ENCODE results near the gene FBLN7. TPM values are rescaled to one million over a fixed set of nuclear protein-coding genes. Genes with fewer than 3 reads are reported as not detected.
"Not testable (repeated sequence)": the region's sequence is repeated elsewhere in the genome, so short reads cannot be mapped to it uniquely, and the experiment has no call there.

FBLN7 gene
- total RNA-seq, 1 experiment from 2014 or later: 0.70 TPM

DNA sequence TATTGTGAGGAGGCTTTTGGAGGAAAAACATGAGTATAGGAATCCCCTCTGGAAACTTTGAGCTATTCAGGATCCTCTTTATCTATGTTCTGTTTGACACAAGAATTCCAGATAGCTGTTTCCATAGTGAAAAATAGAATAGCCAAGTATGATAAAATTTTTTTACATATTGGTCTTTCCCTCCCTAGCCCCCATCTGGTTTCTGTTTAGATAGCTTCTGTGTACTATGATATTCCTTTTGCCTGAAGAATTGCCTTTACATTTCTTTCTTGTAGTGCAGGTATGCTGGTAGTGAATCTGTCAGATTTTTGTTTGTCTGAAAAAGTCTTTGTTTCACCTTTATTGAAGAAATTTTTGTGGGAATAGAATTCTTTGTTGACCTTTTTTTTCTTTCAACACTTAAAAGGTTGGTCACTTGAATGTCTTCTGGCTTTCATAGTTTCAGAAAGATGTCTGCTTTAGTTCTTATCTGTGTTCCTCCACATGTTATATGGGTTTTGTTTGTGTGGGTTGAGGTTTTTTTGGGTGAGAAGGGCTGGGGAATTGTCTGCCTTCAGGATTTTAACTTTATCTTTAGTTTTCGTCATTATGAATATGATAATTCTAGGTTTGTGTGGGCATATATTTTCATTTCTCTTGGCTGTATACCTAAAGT lies 29.9 kb upstream of the FBLN7 start:
- POLR2A ChIA-PET (ENCODE audit: unreplicated experiment): no interaction called here
- Histone ChIP-seq H3K9me2 (ENCODE audit: insufficient read depth) (no peaks in the 10 kb centered on the region), H4K20me1 (ENCODE audit: insufficient read depth) (no peaks in the 10 kb centered on the region), H3K27me3 (ENCODE audit: insufficient read depth, low read depth) (no peaks in the 10 kb centered on the region), H3K4me3 (no peak overlapping the region), H3K9me3 (ENCODE audit: insufficient read depth, low read depth) (0 out of 2 replicates have a peak, but pooled peaks cover 4% of the 10 kb centered on the region), H3F3A (ENCODE audit: insufficient read depth, low read depth) (no peaks in the 10 kb centered on the region), H3K36me3 (ENCODE audit: low read depth) (peaks cover 62% of the 10 kb centered on the region), H3K79me2 (ENCODE audit: low read depth) (no peaks in the 10 kb centered on the region), H3K4me2 (no peak overlapping the region), H3K27ac (no peak overlapping the region), H3K4me1 (replicated peaks; ENCODE audit: insufficient read depth) (no peaks in the 10 kb centered on the region), H2AFZ (no peak overlapping the region)
- DNase-seq: no peak
- intact Hi-C loops (cut with micrococcal nuclease; ENCODE audit: unreplicated experiment): no loop called here
- no peak for TF ChIP-seq EZH2 (IDR thresholded peaks at IDR 0.05; ENCODE audit: low read depth)
- TF ChIP-seq, protein P1, sequence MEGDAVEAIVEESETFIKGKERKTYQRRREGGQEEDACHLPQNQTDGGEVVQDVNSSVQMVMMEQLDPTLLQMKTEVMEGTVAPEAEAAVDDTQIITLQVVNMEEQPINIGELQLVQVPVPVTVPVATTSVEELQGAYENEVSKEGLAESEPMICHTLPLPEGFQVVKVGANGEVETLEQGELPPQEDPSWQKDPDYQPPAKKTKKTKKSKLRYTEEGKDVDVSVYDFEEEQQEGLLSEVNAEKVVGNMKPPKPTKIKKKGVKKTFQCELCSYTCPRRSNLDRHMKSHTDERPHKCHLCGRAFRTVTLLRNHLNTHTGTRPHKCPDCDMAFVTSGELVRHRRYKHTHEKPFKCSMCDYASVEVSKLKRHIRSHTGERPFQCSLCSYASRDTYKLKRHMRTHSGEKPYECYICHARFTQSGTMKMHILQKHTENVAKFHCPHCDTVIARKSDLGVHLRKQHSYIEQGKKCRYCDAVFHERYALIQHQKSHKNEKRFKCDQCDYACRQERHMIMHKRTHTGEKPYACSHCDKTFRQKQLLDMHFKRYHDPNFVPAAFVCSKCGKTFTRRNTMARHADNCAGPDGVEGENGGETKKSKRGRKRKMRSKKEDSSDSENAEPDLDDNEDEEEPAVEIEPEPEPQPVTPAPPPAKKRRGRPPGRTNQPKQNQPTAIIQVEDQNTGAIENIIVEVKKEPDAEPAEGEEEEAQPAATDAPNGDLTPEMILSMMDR (conservative IDR thresholded peaks at IDR 0.05): no peak
- no TSS peak for BruUV-seq (replicated peaks)
- CTCF ChIA-PET: no interaction called here

DNA sequence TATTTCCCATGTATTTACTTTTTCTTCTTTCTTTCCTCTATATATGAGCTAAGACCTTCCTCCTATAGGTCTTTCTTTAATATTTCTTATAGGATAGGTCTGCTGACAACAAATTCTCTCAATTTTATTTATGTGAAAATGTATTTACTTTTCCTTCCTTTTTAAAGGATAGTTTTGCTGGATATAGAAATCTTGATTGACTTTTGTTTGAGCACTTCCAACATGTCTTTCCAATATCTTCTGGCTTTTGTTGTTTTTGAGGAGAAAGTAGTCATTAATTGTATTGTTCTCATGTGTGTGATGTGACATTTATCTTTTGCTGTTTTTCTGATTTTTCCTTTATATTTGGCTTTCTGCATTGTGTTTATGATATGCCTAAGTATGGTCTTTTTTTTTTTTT lies 28.9 kb upstream of the FBLN7 start:
- no peak overlapping the region for H3K4me3 ChIP-seq
- H3K79me2 ChIP-seq (ENCODE audit: low read depth): no peaks in the 10 kb centered on the region
- H3K9me2 ChIP-seq (ENCODE audit: insufficient read depth): no peaks in the 10 kb centered on the region
- no peaks in the 10 kb centered on the region for H3K27me3 ChIP-seq (ENCODE audit: insufficient read depth, low read depth)
- H3K9me3 ChIP-seq (ENCODE audit: insufficient read depth, low read depth): 0 out of 2 replicates have a peak, but pooled peaks cover 4% of the 10 kb centered on the region
- ChIA-PET POLR2A (ENCODE audit: unreplicated experiment) (no interaction called here), CTCF (interaction anchor here (0.6 kb wide), 1 partner anchor 212 kb away, joined by 4 read pairs; no protein-coding TSS in a partner anchor)
- H3K4me2 ChIP-seq: no peak overlapping the region
- no peaks in the 10 kb centered on the region for H3K4me1 ChIP-seq (replicated peaks; ENCODE audit: insufficient read depth)
- no peak for TF ChIP-seq EZH2 (IDR thresholded peaks at IDR 0.05; ENCODE audit: low read depth)
- TF ChIP-seq, protein P1 (conservative IDR thresholded peaks at IDR 0.05): no peak
- intact Hi-C loops (cut with micrococcal nuclease; ENCODE audit: unreplicated experiment): no loop called here
- H3K36me3 ChIP-seq (ENCODE audit: low read depth): peaks cover 54% of the 10 kb centered on the region
- H2AFZ ChIP-seq: no peak overlapping the region
- no peak for DNase-seq
- H3F3A ChIP-seq (ENCODE audit: insufficient read depth, low read depth): no peaks in the 10 kb centered on the region
- no peak overlapping the region for H3K27ac ChIP-seq
- no peaks in the 10 kb centered on the region for H4K20me1 ChIP-seq (ENCODE audit: insufficient read depth)
- BruUV-seq (replicated peaks): no TSS peak

DNA sequence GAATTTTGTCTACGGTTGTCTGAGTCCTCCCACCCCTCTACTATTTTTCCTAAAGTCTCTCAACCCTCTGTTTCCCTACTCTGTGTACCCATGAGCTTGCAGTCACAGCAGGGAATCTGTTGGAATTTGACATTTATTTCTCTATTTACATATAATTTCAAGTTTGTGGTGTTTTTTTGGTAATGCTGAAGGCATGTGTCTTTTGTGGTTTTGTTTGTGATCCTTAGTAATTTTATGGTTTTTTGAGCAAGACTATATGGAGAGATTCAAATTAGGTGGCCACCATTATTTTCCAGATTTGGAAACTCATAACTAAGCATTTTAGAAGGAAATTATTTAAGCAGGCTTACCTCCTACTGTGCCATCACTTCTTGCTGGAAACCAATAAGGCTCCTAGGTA lies 27.2 kb upstream of the FBLN7 start:
- no peak overlapping the region for H3K27ac ChIP-seq
- BruUV-seq (replicated peaks): no TSS peak
- no peaks in the 10 kb centered on the region for H3K9me2 ChIP-seq (ENCODE audit: insufficient read depth)
- TF ChIP-seq, protein P1 (conservative IDR thresholded peaks at IDR 0.05): no peak
- TF ChIP-seq EZH2 (IDR thresholded peaks at IDR 0.05; ENCODE audit: low read depth): no peak
- H3K36me3 ChIP-seq (ENCODE audit: low read depth): peaks cover 44% of the 10 kb centered on the region
- no peaks in the 10 kb centered on the region for H3K79me2 ChIP-seq (ENCODE audit: low read depth)
- H2AFZ ChIP-seq: no peak overlapping the region
- H4K20me1 ChIP-seq (ENCODE audit: insufficient read depth): no peaks in the 10 kb centered on the region
- no peaks in the 10 kb centered on the region for H3K4me1 ChIP-seq (replicated peaks; ENCODE audit: insufficient read depth)
- H3F3A ChIP-seq (ENCODE audit: insufficient read depth, low read depth): no peaks in the 10 kb centered on the region
- 0 out of 2 replicates have a peak, but pooled peaks cover 4% of the 10 kb centered on the region for H3K9me3 ChIP-seq (ENCODE audit: insufficient read depth, low read depth)
- H3K27me3 ChIP-seq (ENCODE audit: insufficient read depth, low read depth): no peaks in the 10 kb centered on the region
- H3K4me3 ChIP-seq: no peak overlapping the region
- ChIA-PET CTCF (no interaction called here), POLR2A (ENCODE audit: unreplicated experiment) (no interaction called here)
- no peak overlapping the region for H3K4me2 ChIP-seq
- intact Hi-C loops (cut with micrococcal nuclease; ENCODE audit: unreplicated experiment): no loop called here
- DNase-seq: no peak

DNA sequence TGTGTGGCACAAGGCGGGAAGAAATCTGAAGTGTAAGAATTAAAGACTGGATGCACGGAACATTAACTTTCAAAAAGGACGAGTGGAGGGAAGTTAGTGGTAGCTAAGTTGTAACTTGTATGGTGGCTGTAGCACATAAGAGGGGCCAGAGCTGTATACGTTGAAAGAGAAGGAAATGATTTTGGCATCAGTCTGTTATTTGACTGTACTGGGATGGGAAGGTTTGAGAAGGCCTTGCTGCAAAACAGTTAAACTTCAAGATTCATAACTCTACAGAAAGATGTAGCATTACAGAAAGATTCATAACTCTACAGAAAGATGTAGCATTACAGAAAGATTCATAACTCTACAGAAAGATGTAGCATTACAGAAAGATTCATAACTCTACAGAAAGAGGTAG lies 24.8 kb upstream of the FBLN7 start:
- H3K4me1 ChIP-seq (replicated peaks; ENCODE audit: insufficient read depth); H3K27me3 ChIP-seq (ENCODE audit: insufficient read depth, low read depth); CTCF ChIA-PET: not testable (repeated sequence)

More for the DNA sequence above, 24.8 kb upstream of the FBLN7 start:
- H3K79me2 ChIP-seq (ENCODE audit: low read depth); H3K9me2 ChIP-seq (ENCODE audit: insufficient read depth); H2AFZ ChIP-seq; H3K4me3 ChIP-seq; H3K27ac ChIP-seq; DNase-seq; intact Hi-C loops (cut with micrococcal nuclease; ENCODE audit: unreplicated experiment); H3K9me3 ChIP-seq (ENCODE audit: insufficient read depth, low read depth); POLR2A ChIA-PET (ENCODE audit: unreplicated experiment); H3K4me2 ChIP-seq; H4K20me1 ChIP-seq (ENCODE audit: insufficient read depth); BruUV-seq (replicated peaks); H3F3A ChIP-seq (ENCODE audit: insufficient read depth, low read depth): not testable (repeated sequence)
- H3K36me3 ChIP-seq (ENCODE audit: low read depth): peaks cover 28% of the 10 kb centered on the region

Data from PC-9 (cell line).